ENCODE results near the gene IGFLR1. TPM values are rescaled to one million over a fixed set of nuclear protein-coding genes. Genes with fewer than 3 reads are reported as not detected.
"Not testable (repeated sequence)": the region's sequence is repeated elsewhere in the genome, so short reads cannot be mapped to it uniquely, and the experiment has no call there.

IGFLR1 gene
- polyA plus RNA-seq, 1 of the 3 experiments (the other 2 are of a cell fraction) = 5.6 TPM

GRCh38 chr19:35727053-35727955 lies 14.9 kb downstream of the IGFLR1 start (continued):
- TF ChIP-seq TEAD4 (IDR thresholded peaks at IDR 0.05; ENCODE audit: borderline replicate concordance, insufficient read depth) (no peak), RCOR1 (IDR thresholded peaks at IDR 0.05; ENCODE audit: low read length) (no peak), ELF1 (IDR thresholded peaks at IDR 0.05) (no peak)

- no peak for DNase-seq
- H3K4me1 ChIP-seq (ENCODE audit: control insufficient read depth in 1 of 2, insufficient read depth in 2 of 2, low read depth in 1 of 2, low read length in 1 of 2) = no peaks in the 10 kb centered on the region
- ChIA-PET CTCF (no interaction called here), POLR2A (no interaction called here)
- no peak overlapping the region for H3K4me3 ChIP-seq (ENCODE audit: low read depth in 2 of 2, low read length in 1 of 2)
- H3K27me3 ChIP-seq (ENCODE audit: insufficient read depth) = no peaks in the 10 kb centered on the region
- H3K27ac ChIP-seq (ENCODE audit: low read depth in 2 of 2, low read length in 1 of 2) = no peak overlapping the region
- H3K9me3 ChIP-seq = no peaks in the 10 kb centered on the region
- no peak overlapping the region for H3K9ac ChIP-seq
- peaks cover 10% of the 10 kb centered on the region for H4K20me1 ChIP-seq (ENCODE audit: insufficient read depth)
- H3K9me2 ChIP-seq = no peaks in the 10 kb centered on the region
- H3K36me3 ChIP-seq (replicated peaks in 1 of 2; ENCODE audit: control insufficient read depth in 1 of 2, insufficient read depth in 2 of 2, low read length in 1 of 2) = peaks cover 18 to 85% of the 10 kb centered on the region in 2 experiments
- no peak overlapping the region for H2AFZ ChIP-seq (ENCODE audit: low read depth)
- H3F3A ChIP-seq (replicated peaks; ENCODE audit: insufficient read depth) = no peaks in the 10 kb centered on the region
- H3K79me2 ChIP-seq (ENCODE audit: insufficient read depth) = peaks cover 5% of the 10 kb centered on the region
- no peak overlapping the region for H3K4me2 ChIP-seq
- WGBS (ENCODE audit: low lambda C conversion rate) = 96% methylated on average over 18 of the region's 23 CpGs
- TF ChIP-seq MAX (IDR thresholded peaks at IDR 0.05; ENCODE audit: low read depth) (no peak), CHD2 (IDR thresholded peaks at IDR 0.05; ENCODE audit: low read length, partially characterized antibody) (no peak), RXRA (IDR thresholded peaks at IDR 0.05; ENCODE audit: borderline replicate concordance, low read depth) (no peak), YY1 (IDR thresholded peaks at IDR 0.05; ENCODE audit: low read depth) (no peak)
Measured at GRCh38 chr19:35725216-35725861, 16.9 kb downstream of the IGFLR1 start.

GRCh38 chr19:35724560-35724959 lies 17.7 kb downstream of the IGFLR1 start:
- Histone ChIP-seq H3K9me2 (no peaks in the 10 kb centered on the region), H3K4me1 (ENCODE audit: control insufficient read depth in 1 of 2, insufficient read depth in 2 of 2, low read depth in 1 of 2, low read length in 1 of 2) (no peaks in the 10 kb centered on the region; a peak in 1 of 4 replicates), H3K9ac (no peak overlapping the region), H3K27ac (ENCODE audit: low read depth in 2 of 2, low read length in 1 of 2) (no peak overlapping the region), H4K20me1 (ENCODE audit: insufficient read depth) (peaks cover 17% of the 10 kb centered on the region), H3K36me3 (replicated peaks in 1 of 2; ENCODE audit: control insufficient read depth in 1 of 2, insufficient read depth in 2 of 2, low read length in 1 of 2) (peaks cover 24 to 83% of the 10 kb centered on the region in 2 experiments), H2AFZ (ENCODE audit: low read depth) (no peak overlapping the region), H3K27me3 (ENCODE audit: insufficient read depth) (no peaks in the 10 kb centered on the region), H3F3A (replicated peaks; ENCODE audit: insufficient read depth) (no peaks in the 10 kb centered on the region), H3K9me3 (no peaks in the 10 kb centered on the region), H3K4me3 (ENCODE audit: low read depth in 2 of 2, low read length in 1 of 2) (no peak overlapping the region), H3K4me2 (no peak overlapping the region), H3K79me2 (ENCODE audit: insufficient read depth) (peaks cover 12% of the 10 kb centered on the region)
- no peak for DNase-seq
- CTCF ChIA-PET = interaction anchor here (0.5 kb wide), 1 partner anchor 32 kb away, joined by 3 read pairs; no protein-coding TSS in a partner anchor
- POLR2A ChIA-PET = no interaction called here
- WGBS (ENCODE audit: low lambda C conversion rate) = 94% methylated on average over 6 of the region's 12 CpGs
- TF ChIP-seq SMC3 (IDR thresholded peaks at IDR 0.05; ENCODE audit: low read depth, low read length) (no peak), CHD2 (IDR thresholded peaks at IDR 0.05; ENCODE audit: low read length, partially characterized antibody) (no peak), RCOR1 (IDR thresholded peaks at IDR 0.05; ENCODE audit: low read length) (no peak), TCF12 (IDR thresholded peaks at IDR 0.05) (no peak), USF2 (IDR thresholded peaks at IDR 0.05; ENCODE audit: borderline replicate concordance, low read depth, low read length) (no peak), YY1 (IDR thresholded peaks at IDR 0.05; ENCODE audit: low read depth) (no peak), ELF1 (IDR thresholded peaks at IDR 0.05) (no peak), GATA2 (CRISPR knock-in tag; IDR thresholded peaks at IDR 0.05) (no peak), NFIC (IDR thresholded peaks at IDR 0.05; ENCODE audit: borderline replicate concordance) (no peak), JUND (IDR thresholded peaks at IDR 0.05) (no peak)

GRCh38 chr19:35724132-35724531 lies 18.1 kb downstream of the IGFLR1 start:
- H3K9ac ChIP-seq; H3K27me3 ChIP-seq (ENCODE audit: insufficient read depth); H3K4me3 ChIP-seq (ENCODE audit: low read depth in 2 of 2, low read length in 1 of 2); H3F3A ChIP-seq (replicated peaks; ENCODE audit: insufficient read depth); H3K4me2 ChIP-seq; H3K9me2 ChIP-seq; H3K9me3 ChIP-seq; H3K4me1 ChIP-seq (ENCODE audit: control insufficient read depth in 1 of 2, insufficient read depth in 2 of 2, low read depth in 1 of 2, low read length in 1 of 2); DNase-seq; H3K27ac ChIP-seq (ENCODE audit: low read depth in 2 of 2, low read length in 1 of 2); H2AFZ ChIP-seq (ENCODE audit: low read depth): not testable (repeated sequence)
- POLR2A ChIA-PET = interaction anchor here (1.4 kb wide), 1 partner anchor 16 kb away, joined by 5 read pairs; no protein-coding TSS in a partner anchor
- CTCF ChIA-PET = interaction anchor here (0.5 kb wide), 1 partner anchor 31 kb away, joined by 3 read pairs; no protein-coding TSS in a partner anchor
- Histone ChIP-seq H4K20me1 (ENCODE audit: insufficient read depth) (peaks cover 22% of the 10 kb centered on the region), H3K79me2 (ENCODE audit: insufficient read depth) (peaks cover 17% of the 10 kb centered on the region), H3K36me3 (replicated peaks in 1 of 2; ENCODE audit: control insufficient read depth in 1 of 2, insufficient read depth in 2 of 2, low read length in 1 of 2) (peaks cover 22 to 81% of the 10 kb centered on the region in 2 experiments)
- 89% methylated on average over 7 of the region's 7 CpGs for WGBS (ENCODE audit: low lambda C conversion rate)
